Measurements from ENCODE around the gene NR2C2.

NR2C2 gene

DNA sequence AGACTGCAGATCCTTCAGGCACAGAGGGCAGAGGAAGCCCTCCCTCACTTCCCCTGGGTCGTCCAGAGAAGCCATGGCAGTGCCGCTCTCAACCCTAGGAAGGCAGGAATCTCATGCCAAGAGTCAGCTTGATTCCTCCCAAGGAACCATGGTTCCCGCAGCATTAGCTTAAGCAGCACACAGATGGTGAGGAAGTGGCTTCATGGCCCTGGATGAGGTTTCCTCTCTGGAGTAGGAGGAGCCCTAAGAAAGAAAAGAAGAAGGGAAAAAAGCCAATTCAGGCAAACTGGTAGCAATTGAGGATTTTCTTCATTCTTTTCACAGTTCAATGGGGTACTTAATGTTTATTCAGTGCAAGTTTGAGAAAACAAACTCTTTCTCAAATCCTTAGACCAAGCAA is 148.7 kb downstream of the NR2C2 start:
- no peak for TF ChIP-seq EZH2phosphoT487 (conservative IDR thresholded peaks at IDR 0.05; ENCODE audit: low read length)
- TF ChIP-seq, protein P1, sequence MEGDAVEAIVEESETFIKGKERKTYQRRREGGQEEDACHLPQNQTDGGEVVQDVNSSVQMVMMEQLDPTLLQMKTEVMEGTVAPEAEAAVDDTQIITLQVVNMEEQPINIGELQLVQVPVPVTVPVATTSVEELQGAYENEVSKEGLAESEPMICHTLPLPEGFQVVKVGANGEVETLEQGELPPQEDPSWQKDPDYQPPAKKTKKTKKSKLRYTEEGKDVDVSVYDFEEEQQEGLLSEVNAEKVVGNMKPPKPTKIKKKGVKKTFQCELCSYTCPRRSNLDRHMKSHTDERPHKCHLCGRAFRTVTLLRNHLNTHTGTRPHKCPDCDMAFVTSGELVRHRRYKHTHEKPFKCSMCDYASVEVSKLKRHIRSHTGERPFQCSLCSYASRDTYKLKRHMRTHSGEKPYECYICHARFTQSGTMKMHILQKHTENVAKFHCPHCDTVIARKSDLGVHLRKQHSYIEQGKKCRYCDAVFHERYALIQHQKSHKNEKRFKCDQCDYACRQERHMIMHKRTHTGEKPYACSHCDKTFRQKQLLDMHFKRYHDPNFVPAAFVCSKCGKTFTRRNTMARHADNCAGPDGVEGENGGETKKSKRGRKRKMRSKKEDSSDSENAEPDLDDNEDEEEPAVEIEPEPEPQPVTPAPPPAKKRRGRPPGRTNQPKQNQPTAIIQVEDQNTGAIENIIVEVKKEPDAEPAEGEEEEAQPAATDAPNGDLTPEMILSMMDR (IDR thresholded peaks at IDR 0.05; ENCODE audit: insufficient read depth, low read length, poor library complexity, severe bottlenecking), result no peak
- Histone ChIP-seq H3K9ac (ENCODE audit: low read length) (no peak overlapping the region), H3F3A (ENCODE audit: insufficient read depth) (no peaks in the 10 kb centered on the region; the same call in 1 of the 2 replicates), H3K27ac (ENCODE audit: low read depth, low read length) (no peak overlapping the region), H4K20me1 (ENCODE audit: low read depth, low read length) (no peaks in the 10 kb centered on the region), H3K4me2 (ENCODE audit: low read depth, low read length, poor library complexity, severe bottlenecking) (no peak overlapping the region), H3K27me3 (ENCODE audit: low read length) (no peaks in the 10 kb centered on the region), H3K9me2 (replicated peaks; ENCODE audit: insufficient read depth, low read length) (no peaks in the 10 kb centered on the region), H2AFZ (ENCODE audit: low read depth, low read length, severe bottlenecking) (no peak overlapping the region), H3K9me3 (ENCODE audit: insufficient read depth, low read length) (no peaks in the 10 kb centered on the region), H3K36me3 (ENCODE audit: low read length) (0 out of 2 replicates have a peak, but pooled peaks cover 3% of the 10 kb centered on the region), H3K79me2 (ENCODE audit: insufficient read depth, low read length) (peaks cover 20% of the 10 kb centered on the region), H3K4me3 (ENCODE audit: insufficient read depth, low read length, poor library complexity, severe bottlenecking) (no peak overlapping the region)

DNA sequence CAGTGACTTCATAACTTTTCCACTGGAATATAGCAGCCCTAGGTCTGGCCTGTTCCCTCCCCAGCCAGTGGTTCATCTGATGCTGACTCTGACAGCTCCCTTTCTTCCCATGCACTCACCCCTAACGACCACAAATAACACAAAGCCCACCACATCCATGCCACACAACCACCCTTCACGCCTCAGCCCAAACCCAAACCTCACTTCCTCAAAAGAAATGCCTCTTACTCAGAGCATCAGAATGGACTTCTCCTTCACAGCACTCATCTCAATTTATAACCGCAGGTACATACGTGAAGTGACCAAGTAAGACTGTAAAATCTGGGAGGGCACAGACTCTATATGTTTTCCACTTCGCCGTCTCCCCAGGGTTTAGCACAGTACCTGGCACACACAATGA is 150.5 kb downstream of the NR2C2 start:
- H3K9me2 ChIP-seq (replicated peaks; ENCODE audit: insufficient read depth, low read length), result no peaks in the 10 kb centered on the region
- TF ChIP-seq, protein P1 (IDR thresholded peaks at IDR 0.05; ENCODE audit: insufficient read depth, low read length, poor library complexity, severe bottlenecking), result no peak
- no peak for TF ChIP-seq EZH2phosphoT487 (conservative IDR thresholded peaks at IDR 0.05; ENCODE audit: low read length)
- peak overlapping the region; percentile 67 for H3K9ac ChIP-seq (ENCODE audit: low read length)
- 0 out of 2 replicates have a peak, but pooled peaks cover 3% of the 10 kb centered on the region for H3K36me3 ChIP-seq (ENCODE audit: low read length)
- no peaks in the 10 kb centered on the region for H3K27me3 ChIP-seq (ENCODE audit: low read length)
- no peaks in the 10 kb centered on the region for H3K9me3 ChIP-seq (ENCODE audit: insufficient read depth, low read length)
- H3K79me2 ChIP-seq (ENCODE audit: insufficient read depth, low read length), result peaks cover 20% of the 10 kb centered on the region
- peak overlapping the region; percentile 54; the same call in 1 of the 2 replicates for H3K27ac ChIP-seq (ENCODE audit: low read depth, low read length)
- H3K4me2 ChIP-seq (ENCODE audit: low read depth, low read length, poor library complexity, severe bottlenecking), result peak overlapping the region; percentile 88
- H4K20me1 ChIP-seq (ENCODE audit: low read depth, low read length), result no peaks in the 10 kb centered on the region
- H2AFZ ChIP-seq (ENCODE audit: low read depth, low read length, severe bottlenecking), result no peak overlapping the region
- peak overlapping the region; percentile 66 for H3K4me3 ChIP-seq (ENCODE audit: insufficient read depth, low read length, poor library complexity, severe bottlenecking)
- no peaks in the 10 kb centered on the region; the same call in 1 of the 2 replicates for H3F3A ChIP-seq (ENCODE audit: insufficient read depth)
